HL-60 (cell line): ENCODE data around the gene HSPA12A.

Experiments
- CTCF ChIP-seq: IDR thresholded peaks from one replicate; pipeline ENCODE4 v1.5.1; 2011; ENCODE audit warnings: low read length, control low read depth, inconsistent platforms; ENCODE audit not compliant: insufficient read depth
- POLR2AphosphoS5 ChIP-seq: IDR thresholded peaks from 2 replicates; pipeline ENCODE4 v1.6.1; 2012; ENCODE audit warnings: low read depth
- REST ChIP-seq: IDR thresholded peaks from 2 replicates; pipeline ENCODE4 v1.6.1; 2012; ENCODE audit warnings: low read depth; ENCODE audit not compliant: insufficient replicate concordance

GRCh38 chr10:116768786-116769185 is 26.4 kb upstream of the HSPA12A start:
- TF ChIP-seq REST (no peak), CTCF (no peak), POLR2AphosphoS5 (no peak)
